Left renal cortex interstitium (tissue), 4 donors: ENCODE data around the gene MRPL4. TPM values are rescaled to one million over a fixed set of nuclear protein-coding genes. Genes with fewer than 3 reads are reported as not detected.
A peak's percentile ranks its signal among the peaks of the same experiment; 100 is the strongest.

Source experiments
- DNase-seq, 4 donors: peaks; one replicate each; pipeline ENCODE4 v3.0.0-alpha.2; 2013; ENCODE audit warnings: low read depth in 4 of 4, low spot score in 2 of 4, missing footprints in 1 of 4
- polyA plus RNA-seq, 4 donors: library from polyadenylated mRNA; unstranded; fragments of 120-200 nt; gene quantifications; one replicate each; pipeline ENCODE4 v1.2.1, GENCODE V29; 2013; ENCODE audit not compliant: insufficient read length in 4 of 4

The MRPL4 gene
- polyA plus RNA-seq = 10 to 100 TPM; 31.5 to 59.7 (median 48.7) TPM

- DNase-seq = peak; percentile 92 to 99 (median 98)
Observed at GRCh38 chr19:10251792-10252694, at the start of gene MRPL4. Gene MRPL4, plus strand, starts transcription at chr19:10252214. Its CDS starts 40 bp downstream, at chr19:10252254.

- DNase-seq = no peak
Observed at GRCh38 chr19:10203686-10204085, 48.3 kb upstream of the MRPL4 start.

GRCh38 chr19:10205636-10206035 lies 46.4 kb upstream of the MRPL4 start:
- DNase-seq = no peak

- DNase-seq = no peak
Observed at GRCh38 chr19:10206226-10206885, 45.7 kb upstream of the MRPL4 start.

- DNase-seq = no peak
Observed at GRCh38 chr19:10207026-10207425, 45.0 kb upstream of the MRPL4 start.

GRCh38 chr19:10209315-10209714 lies 42.7 kb upstream of the MRPL4 start:
- no peak for DNase-seq

- DNase-seq = no peak
Observed at GRCh38 chr19:10211061-10211460, 41.0 kb upstream of the MRPL4 start.

GRCh38 chr19:10211691-10212090 lies 40.3 kb upstream of the MRPL4 start:
- no peak for DNase-seq

GRCh38 chr19:10214784-10215183 lies 37.2 kb upstream of the MRPL4 start:
- DNase-seq = no peak

GRCh38 chr19:10217085-10217484 lies 34.9 kb upstream of the MRPL4 start:
- no peak for DNase-seq

GRCh38 chr19:10219678-10220077 lies 32.3 kb upstream of the MRPL4 start:
- no peak for DNase-seq

GRCh38 chr19:10220695-10221094 lies 31.3 kb upstream of the MRPL4 start:
- no peak for DNase-seq

- DNase-seq = no peak
Observed at GRCh38 chr19:10222201-10222890, 29.7 kb upstream of the MRPL4 start.

GRCh38 chr19:10223488-10224213 lies 28.4 kb upstream of the MRPL4 start:
- no peak for DNase-seq

- no peak for DNase-seq
Observed at GRCh38 chr19:10224337-10224736, 27.7 kb upstream of the MRPL4 start.

GRCh38 chr19:10226021-10226375 lies 26.0 kb upstream of the MRPL4 start:
- DNase-seq = no peak

GRCh38 chr19:10226376-10227025 lies 25.5 kb upstream of the MRPL4 start:
- peak in 2 of 4 donors; percentile 64 to 71 for DNase-seq

- peak in 2 of 4 donors; percentile 48 to 66 for DNase-seq
Observed at GRCh38 chr19:10227026-10227971, 24.7 kb upstream of the MRPL4 start.

GRCh38 chr19:10228393-10228792 lies 23.6 kb upstream of the MRPL4 start:
- no peak for DNase-seq
